Cardiac muscle cell (in vitro differentiated cells and primary cell): Measurements from ENCODE around the gene RASAL2. TPM values are rescaled to one million over a fixed set of nuclear protein-coding genes. Genes with fewer than 3 reads are reported as not detected.

Experiments
- DNase-seq, 2 donors: peaks; one replicate each; pipeline versions ENCODE4 v3.0.0 to v3.0.0-alpha.2; 2010 to 2017; ENCODE audit warnings: low read depth in 1 of 2, low spot score in 1 of 2
- H3K27ac ChIP-seq: fragments of 200-600 bp; sonication (generic); 2 replicates; pipeline ENCODE4 v1.5.1; 2016
- H3K27me3 ChIP-seq: fragments of 200-600 bp; sonication (generic); 2 replicates; pipeline ENCODE4 v1.6.0; 2016; ENCODE audit warnings: control low read depth
- H3K36me3 ChIP-seq: fragments of 200-600 bp; sonication (generic); 2 replicates; pipeline ENCODE4 v1.5.1; 2016; ENCODE audit warnings: control low read depth
- H3K4me1 ChIP-seq: fragments of 200-600 bp; sonication (generic); 2 replicates; pipeline ENCODE4 v1.8.1; 2017; ENCODE audit warnings: low read depth, mild to moderate bottlenecking, mixed run types
- H3K4me3 ChIP-seq: fragments of 200-600 bp; sonication (generic); 2 replicates; pipeline ENCODE4 v1.5.1; 2016; ENCODE audit warnings: mild to moderate bottlenecking
- H3K9me3 ChIP-seq: fragments of 200-600 bp; sonication (generic); 2 replicates; pipeline ENCODE4 v1.5.1; 2017; ENCODE audit warnings: low read depth, mild to moderate bottlenecking, control low read depth
- CTCF ChIP-seq: IDR thresholded peaks from 2 replicates; pipeline ENCODE4 v1.5.1; 2012; ENCODE audit warnings: low read depth, mild to moderate bottlenecking, low read length
- polyA plus RNA-seq: library from polyadenylated mRNA; unstranded; fragments of >200 nt; fragmentation: Nextera tagmentation; extraction: Ambion mirVana; gene quantifications from 2 replicates; pipeline ENCODE4 v1.2.1, GENCODE V29; 2016
- total RNA-seq: library from RNA; depleted of rRNA; stranded (reverse); fragments of >200 nt; gene quantifications from 2 replicates; pipeline ENCODE4 v1.2.3, GENCODE V29; 2016

Gene RASAL2
- total and polyA plus RNA-seq, 2 experiments from 2014 or later = 11.2 to 35.3 TPM

GRCh38 chr1:178494569-178494971 is 400.7 kb downstream of the RASAL2 start:
- H3K27me3 ChIP-seq = no peaks in the 10 kb centered on the region
- H3K4me3 ChIP-seq = no peak overlapping the region
- no peak for TF ChIP-seq CTCF
- no peak for DNase-seq
- no peaks in the 10 kb centered on the region for H3K36me3 ChIP-seq
- H3K27ac ChIP-seq = no peak overlapping the region
- no peaks in the 10 kb centered on the region for H3K9me3 ChIP-seq
- H3K4me1 ChIP-seq = no peaks in the 10 kb centered on the region

- no peak for DNase-seq
- Histone ChIP-seq H3K4me1 (no peaks in the 10 kb centered on the region), H3K4me3 (no peak overlapping the region), H3K27ac (no peak overlapping the region), H3K27me3 (no peaks in the 10 kb centered on the region), H3K36me3 (no peaks in the 10 kb centered on the region), H3K9me3 (no peaks in the 10 kb centered on the region)
- no peak for TF ChIP-seq CTCF
Observed at GRCh38 chr1:178495158-178495557, 401.3 kb downstream of the RASAL2 start.

GRCh38 chr1:178495741-178496409 is 402.0 kb downstream of the RASAL2 start:
- H3K9me3 ChIP-seq = no peaks in the 10 kb centered on the region
- no peak overlapping the region for H3K4me3 ChIP-seq
- DNase-seq = no peak
- no peaks in the 10 kb centered on the region for H3K36me3 ChIP-seq
- H3K27ac ChIP-seq = no peak overlapping the region
- no peaks in the 10 kb centered on the region for H3K4me1 ChIP-seq
- TF ChIP-seq CTCF = no peak
- no peaks in the 10 kb centered on the region for H3K27me3 ChIP-seq

GRCh38 chr1:178496410-178497135 is 402.7 kb downstream of the RASAL2 start, which contains the start of gene CLEC20A:
TSS of gene CLEC20A (minus strand) at chr1:178496964. CDS start at chr1:178496939, 25 bp downstream.
- TF ChIP-seq CTCF = no peak
- Histone ChIP-seq H3K4me3 (no peak within 1 kb of the TSS), H3K27me3 (no peaks in the 10 kb centered on the region), H3K36me3 (no peaks in the 10 kb centered on the region), H3K4me1 (no peaks in the 10 kb centered on the region), H3K9me3 (no peaks in the 10 kb centered on the region), H3K27ac (no peak within 1 kb of the TSS)
- no peak for DNase-seq

GRCh38 chr1:178497903-178498478 is 404.1 kb downstream of the RASAL2 start:
- H3K9me3 ChIP-seq = no peaks in the 10 kb centered on the region
- H3K4me3 ChIP-seq = no peak overlapping the region
- no peak for DNase-seq
- H3K27ac ChIP-seq = no peak overlapping the region
- H3K4me1 ChIP-seq = no peaks in the 10 kb centered on the region
- H3K27me3 ChIP-seq = no peaks in the 10 kb centered on the region
- TF ChIP-seq CTCF = no peak
- H3K36me3 ChIP-seq = no peaks in the 10 kb centered on the region
